GM12873 (cell line): ENCODE measurements around the gene SERBP1.

Source experiments
- TF ChIP-seq, protein P1 (sequence below): IDR thresholded peaks from 2 replicates; pipeline ENCODE4 v1.5.1; 2012; ENCODE audit warnings: low read depth, mild to moderate bottlenecking, moderate library complexity, low read length, control low read depth; ENCODE audit not compliant: insufficient read depth; ENCODE audit errors: missing control alignments

The SERBP1 gene

DNA sequence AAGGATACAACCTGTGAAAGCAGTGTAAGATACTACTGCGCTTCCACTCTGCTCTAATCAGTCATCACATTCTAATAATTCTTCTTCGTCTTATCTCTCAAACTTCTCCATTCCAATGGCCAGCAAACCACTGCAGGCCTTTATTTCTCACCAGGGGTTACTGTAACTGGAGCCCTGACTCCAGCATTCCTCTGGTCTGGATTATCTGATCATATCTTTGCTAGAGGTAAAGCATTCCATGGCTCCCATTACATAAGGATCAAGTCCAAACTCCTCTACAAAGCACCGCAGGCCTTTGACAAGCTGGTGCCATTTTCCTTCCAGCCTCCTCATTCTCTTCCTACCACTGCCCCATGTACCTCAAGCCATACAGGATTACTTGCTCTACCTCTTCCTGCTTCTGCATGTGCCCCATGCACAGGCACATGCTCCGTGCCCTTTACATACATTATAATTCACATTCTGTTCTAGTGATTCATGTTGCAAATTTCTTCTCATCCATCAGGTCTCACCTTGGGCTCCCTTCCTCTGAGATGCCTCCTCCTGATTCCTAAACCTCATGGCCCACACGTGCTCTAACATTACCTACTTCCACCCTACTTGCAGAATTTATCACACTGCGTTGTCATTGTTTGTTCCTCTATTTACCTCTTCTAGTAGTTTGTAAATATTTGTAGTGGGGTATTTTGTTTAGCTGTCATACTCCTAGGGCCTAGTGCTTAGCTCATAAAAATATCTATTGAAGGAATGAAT, 9.3 kb upstream of the SERBP1 start:
- TF ChIP-seq, protein P1, sequence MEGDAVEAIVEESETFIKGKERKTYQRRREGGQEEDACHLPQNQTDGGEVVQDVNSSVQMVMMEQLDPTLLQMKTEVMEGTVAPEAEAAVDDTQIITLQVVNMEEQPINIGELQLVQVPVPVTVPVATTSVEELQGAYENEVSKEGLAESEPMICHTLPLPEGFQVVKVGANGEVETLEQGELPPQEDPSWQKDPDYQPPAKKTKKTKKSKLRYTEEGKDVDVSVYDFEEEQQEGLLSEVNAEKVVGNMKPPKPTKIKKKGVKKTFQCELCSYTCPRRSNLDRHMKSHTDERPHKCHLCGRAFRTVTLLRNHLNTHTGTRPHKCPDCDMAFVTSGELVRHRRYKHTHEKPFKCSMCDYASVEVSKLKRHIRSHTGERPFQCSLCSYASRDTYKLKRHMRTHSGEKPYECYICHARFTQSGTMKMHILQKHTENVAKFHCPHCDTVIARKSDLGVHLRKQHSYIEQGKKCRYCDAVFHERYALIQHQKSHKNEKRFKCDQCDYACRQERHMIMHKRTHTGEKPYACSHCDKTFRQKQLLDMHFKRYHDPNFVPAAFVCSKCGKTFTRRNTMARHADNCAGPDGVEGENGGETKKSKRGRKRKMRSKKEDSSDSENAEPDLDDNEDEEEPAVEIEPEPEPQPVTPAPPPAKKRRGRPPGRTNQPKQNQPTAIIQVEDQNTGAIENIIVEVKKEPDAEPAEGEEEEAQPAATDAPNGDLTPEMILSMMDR: no peak

DNA sequence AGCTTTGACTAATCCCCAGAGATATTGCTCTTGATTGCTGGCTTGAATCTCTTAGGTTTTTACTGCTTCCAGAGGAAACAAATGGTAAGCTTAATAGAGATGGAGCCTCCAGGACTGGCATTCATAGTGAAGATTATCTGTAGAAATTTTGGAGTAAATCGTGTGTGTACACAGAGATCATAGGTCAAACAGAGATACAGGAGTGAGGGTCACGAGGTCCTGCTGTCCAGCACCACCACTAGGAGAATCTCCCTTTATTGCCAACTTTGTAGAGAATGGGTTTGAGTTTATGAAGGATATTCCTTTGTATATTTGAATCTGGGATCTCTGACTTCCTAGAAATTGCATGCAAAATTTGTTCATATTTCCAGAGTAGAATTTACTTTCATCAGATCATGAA, 7.8 kb upstream of the SERBP1 start:
- TF ChIP-seq, protein P1: no peak

DNA sequence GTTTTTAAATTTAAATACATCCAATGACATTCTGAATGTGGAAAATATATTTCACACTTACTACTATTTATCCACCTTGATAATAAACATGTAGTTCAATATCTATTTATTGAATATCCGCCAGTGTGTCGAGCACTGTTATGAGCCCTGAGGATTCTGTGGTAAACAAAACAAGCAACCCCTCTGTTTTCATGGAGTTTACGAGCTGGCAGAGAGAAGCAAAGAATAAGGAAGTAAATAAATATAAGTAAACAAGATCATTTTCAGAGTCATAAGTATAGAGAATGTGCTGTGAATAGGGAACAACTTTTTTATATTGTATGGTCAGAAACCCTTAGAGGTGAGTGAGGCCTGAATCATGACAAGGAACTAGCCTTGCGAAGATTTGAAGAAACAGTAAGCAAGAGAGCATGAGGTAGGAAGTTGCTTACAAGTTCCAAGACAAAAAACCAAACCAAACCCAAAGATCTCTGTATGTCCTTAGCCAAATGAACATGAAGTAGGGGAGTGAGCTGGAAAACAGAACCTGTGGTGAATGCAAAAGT, 6.4 kb upstream of the SERBP1 start:
- TF ChIP-seq, protein P1: no peak

DNA sequence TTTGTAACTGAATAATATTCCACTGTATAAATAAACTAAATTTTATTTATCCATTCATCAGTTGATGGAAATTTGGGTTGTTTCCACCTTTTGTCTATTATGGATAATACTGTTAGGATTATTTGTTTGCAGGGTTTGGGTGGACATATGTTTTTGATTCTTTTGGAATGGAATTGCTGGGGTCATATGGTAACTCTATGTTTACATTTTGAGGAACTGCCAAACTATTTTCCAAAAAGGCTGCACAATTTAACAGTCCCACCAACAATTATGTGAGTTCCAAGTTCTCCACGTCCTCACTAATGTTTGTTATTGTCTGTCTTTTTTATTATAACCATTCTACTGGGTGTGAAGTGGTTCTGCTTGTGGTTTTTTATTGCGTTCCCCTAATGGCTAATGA, 4.3 kb upstream of the SERBP1 start:
- TF ChIP-seq, protein P1: no peak

DNA sequence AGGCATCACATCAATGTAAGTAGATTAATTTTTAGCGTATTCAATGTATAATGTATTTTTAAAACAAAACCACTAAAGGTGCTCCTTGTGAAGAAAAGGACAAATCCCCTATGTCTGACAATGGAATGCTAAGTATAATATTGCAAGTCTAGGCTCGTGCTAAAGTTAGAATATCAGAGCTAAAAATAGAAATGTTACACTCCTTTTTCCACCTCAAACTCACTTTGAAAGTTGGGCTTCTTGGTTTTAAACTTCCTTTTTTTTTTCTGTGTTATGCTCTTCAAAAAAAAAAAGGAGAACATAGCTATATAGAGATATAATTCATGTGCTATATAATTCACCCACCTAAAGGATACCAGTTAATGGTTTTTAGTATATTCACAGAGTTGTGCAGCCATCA, 3.6 kb upstream of the SERBP1 start:
- TF ChIP-seq, protein P1: no peak

DNA sequence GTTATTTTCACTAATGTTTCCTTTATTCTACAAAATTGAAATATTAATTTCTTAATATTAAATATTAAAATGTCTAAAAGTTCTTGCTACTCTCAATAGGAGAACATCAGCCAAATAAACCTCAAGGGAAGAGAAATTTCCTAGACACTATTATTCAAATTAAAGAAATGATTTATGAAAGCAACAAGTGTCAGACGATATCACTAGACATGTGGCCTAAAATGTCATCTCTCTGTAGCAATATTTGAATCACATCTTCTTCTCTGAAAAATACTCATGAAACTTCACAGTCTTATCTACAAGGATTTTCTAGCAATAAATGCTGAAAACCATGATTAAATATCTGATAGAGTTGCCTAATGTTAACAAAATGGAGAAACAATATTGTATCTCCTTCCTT, 2.5 kb upstream of the SERBP1 start:
- TF ChIP-seq, protein P1: no peak

DNA sequence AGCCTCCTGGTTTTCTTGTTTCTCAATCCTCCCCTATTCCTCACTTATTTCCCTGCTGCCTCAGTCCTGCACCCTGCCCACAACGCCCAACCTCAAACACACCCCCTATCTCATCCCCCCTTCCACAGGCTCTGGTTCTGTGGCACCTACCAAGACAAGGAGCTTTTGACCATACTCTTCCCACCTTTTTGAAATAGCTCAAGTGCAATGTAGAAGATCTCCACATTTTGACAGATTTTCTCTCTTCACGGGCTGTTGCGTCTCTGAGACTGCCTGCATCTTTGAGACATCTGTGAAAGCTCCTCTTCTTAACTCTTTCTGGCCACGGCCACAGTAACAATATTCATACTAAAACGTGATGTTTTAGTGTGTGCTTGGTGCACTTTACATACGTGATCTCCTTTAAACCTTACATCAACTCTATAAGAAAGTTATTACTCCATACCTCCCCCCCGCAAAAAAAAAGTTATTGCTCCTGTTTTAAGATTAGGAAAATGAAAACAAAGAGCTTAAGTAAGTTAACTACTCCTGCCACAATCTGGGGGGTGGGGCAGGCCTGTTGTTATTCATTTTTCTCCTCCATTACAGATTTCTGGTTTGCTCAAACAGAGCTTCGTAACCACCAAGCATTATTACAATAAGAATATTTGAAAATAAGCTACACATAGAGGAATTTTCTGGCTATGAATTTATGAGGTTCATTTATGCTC, 1.8 kb upstream of the SERBP1 start:
- TF ChIP-seq, protein P1: no peak
